ENCODE results near the gene DDIT4. TPM values are rescaled to one million over a fixed set of nuclear protein-coding genes. Genes with fewer than 3 reads are reported as not detected.
"Not testable (repeated sequence)": the region's sequence is repeated elsewhere in the genome, so short reads cannot be mapped to it uniquely, and the experiment has no call there.

The DDIT4 gene
- polyA plus RNA-seq, 1 experiment, result 103 TPM

DNA sequence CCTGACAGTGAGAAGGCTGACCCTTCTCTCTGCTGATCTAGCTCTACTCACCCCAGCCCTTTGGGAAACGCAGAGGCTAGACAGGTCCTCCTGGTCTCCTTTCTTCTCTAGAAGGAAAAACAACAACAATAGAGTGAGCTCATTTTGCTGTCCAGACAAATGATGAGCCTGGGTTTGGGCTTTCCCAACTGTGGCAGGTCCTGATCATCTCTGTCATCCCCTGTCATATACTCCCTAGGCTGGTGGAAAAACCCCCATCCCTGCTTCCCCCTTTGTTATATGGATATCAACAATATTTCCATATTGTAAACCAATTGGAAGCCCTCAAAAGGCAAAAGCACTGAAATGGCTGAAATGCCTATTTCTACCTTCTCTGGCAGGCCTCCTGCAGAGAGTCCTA lies 9.2 kb upstream of the DDIT4 start:
- Histone ChIP-seq H3K9me3 (ENCODE audit: control insufficient read depth, insufficient read depth, low read length) (no peaks in the 10 kb centered on the region; the same call in 1 of the 2 replicates), H3K27me3 (ENCODE audit: control insufficient read depth, insufficient read depth, low read length) (no peaks in the 10 kb centered on the region), H3K27ac (ENCODE audit: low read depth, low read length) (no peak overlapping the region), H3K4me3 (ENCODE audit: low read depth, low read length) (no peak overlapping the region)
- TF ChIP-seq, protein P1, sequence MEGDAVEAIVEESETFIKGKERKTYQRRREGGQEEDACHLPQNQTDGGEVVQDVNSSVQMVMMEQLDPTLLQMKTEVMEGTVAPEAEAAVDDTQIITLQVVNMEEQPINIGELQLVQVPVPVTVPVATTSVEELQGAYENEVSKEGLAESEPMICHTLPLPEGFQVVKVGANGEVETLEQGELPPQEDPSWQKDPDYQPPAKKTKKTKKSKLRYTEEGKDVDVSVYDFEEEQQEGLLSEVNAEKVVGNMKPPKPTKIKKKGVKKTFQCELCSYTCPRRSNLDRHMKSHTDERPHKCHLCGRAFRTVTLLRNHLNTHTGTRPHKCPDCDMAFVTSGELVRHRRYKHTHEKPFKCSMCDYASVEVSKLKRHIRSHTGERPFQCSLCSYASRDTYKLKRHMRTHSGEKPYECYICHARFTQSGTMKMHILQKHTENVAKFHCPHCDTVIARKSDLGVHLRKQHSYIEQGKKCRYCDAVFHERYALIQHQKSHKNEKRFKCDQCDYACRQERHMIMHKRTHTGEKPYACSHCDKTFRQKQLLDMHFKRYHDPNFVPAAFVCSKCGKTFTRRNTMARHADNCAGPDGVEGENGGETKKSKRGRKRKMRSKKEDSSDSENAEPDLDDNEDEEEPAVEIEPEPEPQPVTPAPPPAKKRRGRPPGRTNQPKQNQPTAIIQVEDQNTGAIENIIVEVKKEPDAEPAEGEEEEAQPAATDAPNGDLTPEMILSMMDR (IDR thresholded peaks at IDR 0.05; ENCODE audit: low read depth, low read length), result no peak
- DNase-seq (ENCODE audit: low read depth, low spot score), result no peak
- CTCF ChIA-PET, result no interaction called here
- POLR2A ChIA-PET, result interaction anchor here (1.8 kb wide), 1 partner anchor 9 kb away, joined by 5 read pairs; the partner anchor contains the start of gene DDIT4

- CTCF ChIA-PET, result interaction anchor here (0.6 kb wide), 1 partner anchor 366 kb away, joined by 3 read pairs; no protein-coding TSS in a partner anchor
- H3K27me3 ChIP-seq (ENCODE audit: control insufficient read depth, insufficient read depth, low read length), result no peaks in the 10 kb centered on the region
- no peak overlapping the region for H3K4me3 ChIP-seq (ENCODE audit: low read depth, low read length)
- DNase-seq (ENCODE audit: low read depth, low spot score), result no peak
- no peak overlapping the region for H3K27ac ChIP-seq (ENCODE audit: low read depth, low read length)
- H3K9me3 ChIP-seq (ENCODE audit: control insufficient read depth, insufficient read depth, low read length), result no peaks in the 10 kb centered on the region; the same call in 1 of the 2 replicates
- TF ChIP-seq, protein P1 (IDR thresholded peaks at IDR 0.05; ENCODE audit: low read depth, low read length), result no peak
- POLR2A ChIA-PET, result no interaction called here
Measured at GRCh38 chr10:72265508-72265907, 8.2 kb upstream of the DDIT4 start.

- H3K9me3 ChIP-seq (ENCODE audit: control insufficient read depth, insufficient read depth, low read length), result no peaks in the 10 kb centered on the region; the same call in 1 of the 2 replicates
- H3K27me3 ChIP-seq (ENCODE audit: control insufficient read depth, insufficient read depth, low read length), result no peaks in the 10 kb centered on the region
- CTCF ChIA-PET, result interaction anchor here (0.6 kb wide), 1 partner anchor 365 kb away, joined by 3 read pairs; no protein-coding TSS in a partner anchor
- no peak overlapping the region for H3K27ac ChIP-seq (ENCODE audit: low read depth, low read length)
- POLR2A ChIA-PET, result no interaction called here
- no peak overlapping the region for H3K4me3 ChIP-seq (ENCODE audit: low read depth, low read length)
- TF ChIP-seq, protein P1 (IDR thresholded peaks at IDR 0.05; ENCODE audit: low read depth, low read length), result no peak
- no peak for DNase-seq (ENCODE audit: low read depth, low spot score)
Measured at GRCh38 chr10:72265990-72266865, 7.5 kb upstream of the DDIT4 start.

DNA sequence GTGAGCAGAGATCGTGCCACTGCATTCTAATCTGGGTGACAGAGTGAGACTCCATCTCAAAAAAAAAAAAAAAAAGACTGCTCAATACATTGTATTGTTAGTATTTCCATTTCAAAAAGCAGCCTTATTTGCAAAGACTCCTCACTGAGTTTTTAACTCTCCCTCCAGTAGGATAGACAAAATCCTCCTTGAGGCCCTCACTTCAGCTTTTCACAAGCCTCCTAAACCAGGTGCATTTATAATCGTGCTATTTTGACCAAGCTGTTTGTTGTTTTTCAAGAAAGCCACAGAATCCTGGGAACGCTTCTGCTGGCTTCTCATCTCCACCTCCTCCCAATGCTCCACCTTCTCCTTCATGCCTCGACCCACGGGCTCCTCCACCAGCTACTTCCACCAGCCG lies 6.3 kb upstream of the DDIT4 start:
- no peak for DNase-seq (ENCODE audit: low read depth, low spot score)
- TF ChIP-seq, protein P1 (IDR thresholded peaks at IDR 0.05; ENCODE audit: low read depth, low read length), result no peak
- CTCF ChIA-PET, result no interaction called here
- no peaks in the 10 kb centered on the region for H3K27me3 ChIP-seq (ENCODE audit: control insufficient read depth, insufficient read depth, low read length)
- H3K9me3 ChIP-seq (ENCODE audit: control insufficient read depth, insufficient read depth, low read length), result no peaks in the 10 kb centered on the region; the same call in 1 of the 2 replicates
- H3K4me3 ChIP-seq (ENCODE audit: low read depth, low read length), result no peak overlapping the region
- POLR2A ChIA-PET, result no interaction called here
- no peak overlapping the region for H3K27ac ChIP-seq (ENCODE audit: low read depth, low read length)

DNA sequence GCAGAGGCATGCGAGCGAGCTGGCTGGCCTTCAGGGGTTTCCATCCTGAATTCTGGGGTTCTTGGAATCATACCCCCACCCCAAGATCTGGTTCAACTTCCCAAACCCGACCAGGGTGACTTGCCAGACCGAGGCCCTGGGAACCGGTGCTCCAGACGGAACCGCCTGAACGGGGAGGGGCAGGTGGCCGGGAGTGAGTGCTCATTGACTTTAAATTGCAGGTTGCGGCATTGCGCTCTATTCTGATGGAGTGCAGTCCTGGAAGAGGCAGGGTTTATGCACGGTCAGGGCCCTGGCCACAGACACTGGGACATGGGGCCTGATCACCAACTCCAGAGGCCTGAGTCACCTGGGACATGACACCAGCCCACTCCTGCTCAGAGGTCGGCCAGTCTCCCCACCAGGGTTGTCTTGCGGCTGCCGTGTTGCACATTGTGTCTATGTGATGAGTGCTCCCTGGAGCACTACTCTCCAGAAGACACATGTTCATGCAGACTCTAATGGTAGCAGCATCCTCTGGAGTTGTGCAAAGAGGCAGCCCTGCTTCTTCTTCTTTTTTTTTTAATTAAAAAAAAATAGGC lies 5.8 kb upstream of the DDIT4 start:
- ChIA-PET CTCF (no interaction called here), POLR2A (no interaction called here)
- no peaks in the 10 kb centered on the region; the same call in 1 of the 2 replicates for H3K9me3 ChIP-seq (ENCODE audit: control insufficient read depth, insufficient read depth, low read length)
- DNase-seq (ENCODE audit: low read depth, low spot score), result no peak
- no peak overlapping the region for H3K4me3 ChIP-seq (ENCODE audit: low read depth, low read length)
- TF ChIP-seq, protein P1 (IDR thresholded peaks at IDR 0.05; ENCODE audit: low read depth, low read length), result no peak
- H3K27me3 ChIP-seq (ENCODE audit: control insufficient read depth, insufficient read depth, low read length), result no peaks in the 10 kb centered on the region
- no peak overlapping the region for H3K27ac ChIP-seq (ENCODE audit: low read depth, low read length)

GRCh38 chr10:72268475-72269200 lies 5.1 kb upstream of the DDIT4 start:
- H3K27me3 ChIP-seq (ENCODE audit: control insufficient read depth, insufficient read depth, low read length); POLR2A ChIA-PET; CTCF ChIA-PET; H3K4me3 ChIP-seq (ENCODE audit: low read depth, low read length); H3K9me3 ChIP-seq (ENCODE audit: control insufficient read depth, insufficient read depth, low read length); DNase-seq (ENCODE audit: low read depth, low spot score); H3K27ac ChIP-seq (ENCODE audit: low read depth, low read length): not testable (repeated sequence)
